VCaP (cell line): Measurements from ENCODE around the gene PRCP.
A peak's percentile ranks its signal among the peaks of the same experiment; 100 is the strongest.

Experiments
- H3K27ac ChIP-seq: fragments of 450-650 bp; 2 replicates; pipeline ENCODE4 v1.5.1; 2017
- TF ChIP-seq, protein P1 (sequence below): fragments of 450-650 bp; conservative IDR thresholded peaks from 2 replicates; pipeline ENCODE4 v1.5.1; 2017; ENCODE audit warnings: mild to moderate bottlenecking, moderate library complexity

The PRCP gene

DNA sequence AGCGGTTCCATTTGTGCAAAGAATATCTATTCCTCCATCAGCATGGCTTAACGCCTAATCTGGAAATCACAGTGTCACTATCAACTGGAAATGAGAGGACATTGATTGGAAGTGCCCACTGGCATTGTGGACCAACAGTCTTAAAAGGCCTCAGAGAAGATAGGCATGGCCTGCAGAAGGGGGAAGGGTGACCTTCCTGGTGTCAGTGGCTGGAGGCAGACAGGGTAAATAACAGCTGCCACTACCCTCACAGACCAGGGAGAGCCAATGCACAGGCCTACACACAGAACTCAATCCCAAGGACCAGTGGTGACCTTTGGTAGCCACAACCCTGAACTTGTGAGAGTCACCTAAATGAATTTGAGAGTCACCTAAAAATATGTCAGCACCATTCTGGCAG is 37.3 kb upstream of the PRCP start:
- H3K27ac ChIP-seq: no peak overlapping the region
- TF ChIP-seq, protein P1, sequence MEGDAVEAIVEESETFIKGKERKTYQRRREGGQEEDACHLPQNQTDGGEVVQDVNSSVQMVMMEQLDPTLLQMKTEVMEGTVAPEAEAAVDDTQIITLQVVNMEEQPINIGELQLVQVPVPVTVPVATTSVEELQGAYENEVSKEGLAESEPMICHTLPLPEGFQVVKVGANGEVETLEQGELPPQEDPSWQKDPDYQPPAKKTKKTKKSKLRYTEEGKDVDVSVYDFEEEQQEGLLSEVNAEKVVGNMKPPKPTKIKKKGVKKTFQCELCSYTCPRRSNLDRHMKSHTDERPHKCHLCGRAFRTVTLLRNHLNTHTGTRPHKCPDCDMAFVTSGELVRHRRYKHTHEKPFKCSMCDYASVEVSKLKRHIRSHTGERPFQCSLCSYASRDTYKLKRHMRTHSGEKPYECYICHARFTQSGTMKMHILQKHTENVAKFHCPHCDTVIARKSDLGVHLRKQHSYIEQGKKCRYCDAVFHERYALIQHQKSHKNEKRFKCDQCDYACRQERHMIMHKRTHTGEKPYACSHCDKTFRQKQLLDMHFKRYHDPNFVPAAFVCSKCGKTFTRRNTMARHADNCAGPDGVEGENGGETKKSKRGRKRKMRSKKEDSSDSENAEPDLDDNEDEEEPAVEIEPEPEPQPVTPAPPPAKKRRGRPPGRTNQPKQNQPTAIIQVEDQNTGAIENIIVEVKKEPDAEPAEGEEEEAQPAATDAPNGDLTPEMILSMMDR: no peak

DNA sequence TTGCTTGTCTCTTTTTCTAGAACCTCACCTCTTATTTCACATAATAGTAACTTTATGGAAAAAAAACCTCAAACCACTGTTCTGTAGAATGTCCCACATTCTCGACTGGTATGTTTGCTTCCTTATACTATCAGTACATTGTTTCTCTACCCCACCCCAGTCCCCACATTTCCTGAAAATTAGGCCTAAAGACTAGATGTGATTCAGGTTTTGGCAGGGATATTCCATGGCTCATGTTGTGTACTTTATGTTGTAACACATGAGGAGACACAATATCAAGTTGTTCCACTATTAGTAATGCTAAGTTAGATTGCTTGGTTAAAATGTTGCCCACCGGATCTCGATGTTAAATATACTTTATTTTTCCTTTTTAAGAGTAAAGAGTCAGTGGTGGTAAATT is 36.0 kb upstream of the PRCP start:
- TF ChIP-seq, protein P1: no peak
- H3K27ac ChIP-seq: no peak overlapping the region

DNA sequence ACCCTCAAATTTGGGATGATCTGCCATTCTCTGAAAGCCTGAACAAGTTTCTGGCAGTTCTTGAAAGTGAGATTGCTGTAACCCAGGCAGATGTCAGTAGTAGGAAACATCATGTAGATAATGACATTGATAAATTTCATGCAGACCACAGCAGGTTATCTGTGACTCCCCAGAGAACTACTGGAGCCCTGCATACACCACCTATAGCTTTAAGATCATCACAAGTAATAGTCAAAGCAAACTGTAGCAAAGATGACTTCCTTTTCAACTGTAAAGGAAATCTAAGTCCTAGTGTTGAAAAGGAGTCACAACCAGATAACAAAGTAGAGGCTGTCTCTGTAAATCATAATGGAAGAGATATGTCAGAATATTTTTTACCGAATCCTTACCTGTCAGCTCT is 32.3 kb upstream of the PRCP start:
- H3K27ac ChIP-seq: no peak overlapping the region
- TF ChIP-seq, protein P1: no peak

DNA sequence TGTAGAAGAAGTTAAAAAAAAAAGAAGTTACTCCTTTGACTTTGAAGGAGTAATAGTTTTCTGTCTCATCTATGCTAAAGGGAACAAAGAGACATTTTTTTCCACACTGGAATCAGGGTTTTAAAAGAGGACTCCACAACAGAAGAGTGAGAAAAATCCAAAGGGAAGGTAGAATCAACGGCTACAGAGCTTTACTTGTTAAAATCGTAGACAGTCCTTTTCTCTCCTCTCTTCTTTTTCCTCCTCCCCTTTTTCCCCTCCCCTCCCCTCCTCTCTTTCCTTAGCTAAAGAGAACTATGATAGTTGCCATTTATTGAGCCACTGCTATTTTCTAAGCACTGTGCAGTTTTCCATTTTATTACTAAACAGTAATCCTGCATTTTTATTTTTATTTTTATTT is 30.5 kb upstream of the PRCP start:
- no peak overlapping the region for H3K27ac ChIP-seq
- TF ChIP-seq, protein P1: no peak

DNA sequence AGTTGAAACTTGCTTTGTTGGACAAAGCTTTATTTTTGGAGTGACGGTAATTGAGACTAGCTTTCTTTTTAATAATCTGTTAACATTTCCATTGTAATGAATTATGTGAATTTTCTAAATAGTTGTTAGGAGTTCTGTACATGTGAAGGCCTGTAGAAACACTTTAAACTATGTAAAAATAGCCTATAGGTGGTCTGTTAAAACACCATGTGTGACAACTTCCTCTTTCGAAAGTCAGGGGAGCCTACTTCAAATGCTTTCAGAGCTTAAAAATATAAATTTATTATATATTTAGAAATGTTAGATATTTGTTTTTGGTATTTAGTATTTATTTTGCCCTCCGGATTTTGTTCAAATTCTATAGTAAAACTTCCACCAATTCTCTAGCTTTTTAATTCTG is 30.0 kb upstream of the PRCP start:
- TF ChIP-seq, protein P1: no peak
- no peak overlapping the region for H3K27ac ChIP-seq

DNA sequence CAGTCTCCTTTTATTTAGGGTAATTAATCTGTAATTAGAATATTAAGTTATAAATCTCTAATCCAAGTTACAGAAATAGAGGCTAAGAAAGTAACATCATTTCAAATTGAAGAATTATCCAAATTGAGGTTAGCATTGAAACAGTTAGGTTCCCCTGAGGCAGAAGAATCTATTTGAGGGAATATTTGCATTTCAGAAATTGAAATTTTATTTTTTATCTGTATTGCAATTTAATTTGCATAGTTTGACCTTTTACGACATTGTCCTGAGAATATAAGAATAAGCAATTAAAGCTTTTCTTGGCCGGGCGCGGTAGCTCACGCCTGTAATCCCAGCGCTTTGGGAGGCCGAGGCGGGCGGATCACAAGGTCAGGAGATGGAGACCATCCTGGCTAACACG is 28.9 kb upstream of the PRCP start:
- no peak overlapping the region for H3K27ac ChIP-seq

DNA sequence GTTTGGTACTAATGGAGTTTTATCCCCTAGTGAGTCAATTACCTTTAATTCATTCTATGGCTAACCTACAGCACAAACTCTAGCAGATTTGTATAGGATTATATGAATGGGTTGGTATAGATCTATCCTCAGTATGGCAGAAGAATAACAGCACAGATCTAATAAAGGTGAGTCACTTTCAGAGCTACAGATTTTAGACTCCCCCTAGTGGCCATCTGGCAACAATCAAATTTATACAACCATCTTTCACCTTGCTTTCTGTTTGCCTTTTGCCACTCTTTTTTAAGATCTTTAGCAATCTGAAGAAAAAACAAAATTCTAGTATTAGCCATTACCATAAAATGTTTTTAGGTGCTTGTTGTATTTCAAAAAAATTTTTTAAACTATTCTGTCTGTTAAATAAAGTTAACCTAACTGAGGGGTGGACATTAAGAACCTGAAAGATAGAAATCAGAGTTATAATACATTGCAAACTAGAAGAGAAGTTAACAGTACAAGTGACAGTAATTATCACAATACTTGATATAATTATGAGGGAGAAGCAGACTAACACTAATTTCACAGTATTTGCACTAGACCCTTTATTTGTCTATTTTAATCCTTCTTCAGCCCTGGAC is 27.1 kb upstream of the PRCP start:
- TF ChIP-seq, protein P1: peak; percentile 92
- no peak overlapping the region for H3K27ac ChIP-seq

More for the DNA sequence above, 28.9 kb upstream of the PRCP start:
- TF ChIP-seq, protein P1: no peak
